COLO668 (cell line): ENCODE data around the gene PITPNC1.
"Not testable (repeated sequence)": the region's sequence is repeated elsewhere in the genome, so short reads cannot be mapped to it uniquely, and the experiment has no call there.

Experiments
- DNase-seq: peaks from one replicate; lab custom pipeline; 2025; ENCODE audit not compliant: unreplicated experiment; lab: John Stamatoyannopoulos, UW

PITPNC1 gene

GRCh38 chr17:67503739-67504138 is 126.7 kb downstream of the PITPNC1 start:
- no peak for DNase-seq

DNA sequence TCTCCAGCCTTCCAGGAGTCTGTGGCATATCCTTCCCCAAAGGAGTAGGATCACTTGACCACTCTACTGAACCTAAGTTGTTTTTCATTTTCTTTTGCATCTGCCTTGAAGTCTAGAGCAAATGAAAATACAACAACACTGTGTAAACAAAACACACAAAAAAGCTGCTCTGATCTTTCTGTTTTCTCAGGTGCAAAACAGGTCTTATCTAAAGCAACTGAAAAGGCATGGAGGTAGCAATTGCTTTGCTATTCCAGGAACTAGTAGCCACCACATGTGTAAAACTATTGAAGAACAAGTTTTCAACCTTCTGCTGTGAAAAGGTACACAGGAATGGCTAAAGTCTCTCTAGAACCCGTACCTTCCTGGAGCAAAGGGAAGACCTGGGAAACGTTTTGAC is 127.1 kb downstream of the PITPNC1 start:
- DNase-seq, result no peak

GRCh38 chr17:67506966-67507365 is 129.9 kb downstream of the PITPNC1 start:
- DNase-seq, result no peak

- DNase-seq, result no peak
These were observed 132.6 kb downstream of the PITPNC1 start for GRCh38 chr17:67509390-67510287.

- DNase-seq, result no peak
These were observed 133.9 kb downstream of the PITPNC1 start for GRCh38 chr17:67511012-67511411.

DNA sequence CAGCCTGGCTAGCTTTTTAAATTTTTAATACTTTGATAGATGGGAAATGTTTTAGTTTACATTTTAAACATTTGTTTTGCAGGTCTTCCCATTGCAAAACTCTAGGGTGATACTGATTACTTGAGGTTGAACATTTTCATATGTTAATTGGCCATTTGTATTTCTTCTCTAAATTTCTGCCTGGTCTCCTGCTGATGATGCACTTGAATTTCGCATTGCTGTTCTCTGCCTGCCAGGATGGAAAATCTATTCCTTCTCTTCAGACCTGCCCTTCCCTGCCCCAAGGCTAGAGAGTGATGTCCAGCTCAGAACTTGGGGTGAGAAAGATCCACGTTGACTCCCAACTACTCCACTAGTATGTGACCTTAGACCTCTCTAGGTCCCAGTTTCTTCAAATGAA is 134.7 kb downstream of the PITPNC1 start:
- no peak for DNase-seq

DNA sequence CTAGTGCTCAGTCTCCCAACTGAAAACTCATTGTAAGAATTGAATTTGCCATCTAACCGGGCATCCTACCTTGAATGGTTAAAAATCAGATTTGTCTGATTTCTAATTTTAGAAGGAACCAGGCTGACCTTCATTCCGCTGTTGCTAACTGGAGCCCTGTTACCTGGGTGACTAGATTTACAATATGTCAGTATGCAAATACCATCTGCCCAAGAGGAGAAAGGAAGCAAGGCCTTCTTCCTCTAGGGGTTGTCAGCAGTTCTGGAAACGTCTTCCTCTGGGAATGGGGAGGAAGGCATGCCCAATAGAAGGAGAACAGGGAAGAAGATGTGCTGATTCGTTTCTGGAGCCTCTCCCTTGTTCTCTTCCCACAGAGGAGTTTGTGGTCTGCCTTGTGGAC is 137.9 kb downstream of the PITPNC1 start:
- DNase-seq, result no peak

- DNase-seq, result no peak
These were observed 138.5 kb downstream of the PITPNC1 start for GRCh38 chr17:67515490-67516083.

DNA sequence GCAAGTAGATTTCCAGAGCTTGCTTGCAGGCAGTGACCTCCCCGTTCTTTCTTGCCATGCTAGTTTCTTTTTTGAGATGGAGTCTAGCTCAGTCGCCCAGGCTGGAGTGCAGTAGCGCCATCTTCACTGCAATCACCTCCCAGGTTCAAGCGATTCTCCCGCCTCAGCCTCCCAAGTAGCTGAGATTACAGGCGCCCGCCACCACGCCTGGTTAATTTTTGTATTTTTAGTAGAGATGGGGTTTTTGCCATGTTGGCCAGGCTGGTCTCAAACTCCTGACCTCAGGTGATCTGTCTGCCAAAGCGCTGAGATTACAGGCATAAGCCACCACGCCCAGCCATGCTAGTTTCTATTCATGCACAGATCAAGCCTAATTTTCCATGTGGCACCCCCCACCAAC is 139.5 kb downstream of the PITPNC1 start:
- not testable (repeated sequence) for DNase-seq

DNA sequence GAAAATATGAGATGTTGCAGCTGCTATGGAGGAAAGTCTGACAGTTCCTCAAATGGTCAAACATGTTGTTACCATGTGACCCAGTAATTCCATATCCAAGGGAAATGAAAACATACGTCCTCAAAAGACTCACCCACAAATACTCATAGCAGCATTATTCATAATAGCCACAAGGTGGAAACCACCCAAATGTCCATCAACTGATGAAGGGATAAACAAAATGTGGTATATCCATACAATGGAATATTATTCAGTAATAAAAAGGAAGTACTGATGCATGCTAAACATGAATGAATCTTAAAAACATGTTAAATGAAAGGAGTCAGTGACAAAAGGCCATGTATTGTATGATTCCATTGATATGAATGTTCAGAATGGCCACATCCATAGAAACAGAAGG is 140.2 kb downstream of the PITPNC1 start:
- DNase-seq, result no peak

DNA sequence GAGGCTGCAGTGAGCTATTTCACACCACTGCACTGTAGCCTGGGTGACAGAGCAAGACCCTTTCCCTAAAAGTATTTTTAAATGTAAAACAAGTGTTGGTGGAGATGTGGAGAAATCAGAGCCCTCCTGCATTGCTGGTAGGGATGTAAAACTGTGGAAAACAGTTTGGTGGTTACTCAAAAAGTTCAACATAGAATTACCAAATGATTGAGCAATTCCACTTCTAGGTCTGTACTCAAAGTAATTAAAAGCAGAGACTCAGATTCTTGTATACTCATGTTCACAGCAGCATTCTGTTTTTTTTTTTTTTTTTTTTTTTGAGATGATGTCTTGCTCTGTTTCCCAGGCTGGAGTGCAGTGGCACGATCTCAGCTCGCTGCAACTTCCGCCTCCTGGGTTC is 141.8 kb downstream of the PITPNC1 start:
- no peak for DNase-seq

- no peak for DNase-seq
These were observed 142.7 kb downstream of the PITPNC1 start for GRCh38 chr17:67519801-67520251.

DNA sequence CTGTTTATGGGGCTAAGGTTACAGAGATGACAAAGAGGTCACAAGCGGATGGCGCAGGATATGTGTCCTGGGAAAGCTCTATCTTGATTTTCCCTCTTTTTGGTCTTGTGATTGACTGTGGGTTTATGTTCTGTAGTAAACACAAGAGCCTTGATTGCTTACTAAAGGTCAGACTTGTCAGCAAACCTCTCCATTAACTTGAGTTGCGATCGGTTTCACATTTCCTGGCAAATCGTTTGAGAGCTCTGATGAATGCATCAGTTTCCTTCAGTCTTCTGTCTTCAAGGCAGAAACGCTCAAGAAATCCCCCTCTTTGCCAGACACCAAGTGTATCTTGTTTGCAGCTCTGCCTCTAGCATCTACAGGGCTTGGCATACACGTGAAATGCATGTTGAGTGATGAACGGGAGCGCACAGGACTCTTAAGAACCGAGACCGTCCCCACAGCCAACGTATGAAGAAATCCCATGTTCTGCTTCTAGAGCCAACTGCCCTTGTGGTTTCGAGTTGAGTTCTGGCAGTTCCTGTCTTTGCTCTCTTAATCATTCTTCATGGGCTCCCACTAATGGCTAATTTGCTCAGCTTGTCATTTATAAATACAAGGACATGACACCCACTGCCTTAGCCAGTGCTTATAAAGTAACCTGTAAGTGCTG is 143.3 kb downstream of the PITPNC1 start:
- no peak for DNase-seq

DNA sequence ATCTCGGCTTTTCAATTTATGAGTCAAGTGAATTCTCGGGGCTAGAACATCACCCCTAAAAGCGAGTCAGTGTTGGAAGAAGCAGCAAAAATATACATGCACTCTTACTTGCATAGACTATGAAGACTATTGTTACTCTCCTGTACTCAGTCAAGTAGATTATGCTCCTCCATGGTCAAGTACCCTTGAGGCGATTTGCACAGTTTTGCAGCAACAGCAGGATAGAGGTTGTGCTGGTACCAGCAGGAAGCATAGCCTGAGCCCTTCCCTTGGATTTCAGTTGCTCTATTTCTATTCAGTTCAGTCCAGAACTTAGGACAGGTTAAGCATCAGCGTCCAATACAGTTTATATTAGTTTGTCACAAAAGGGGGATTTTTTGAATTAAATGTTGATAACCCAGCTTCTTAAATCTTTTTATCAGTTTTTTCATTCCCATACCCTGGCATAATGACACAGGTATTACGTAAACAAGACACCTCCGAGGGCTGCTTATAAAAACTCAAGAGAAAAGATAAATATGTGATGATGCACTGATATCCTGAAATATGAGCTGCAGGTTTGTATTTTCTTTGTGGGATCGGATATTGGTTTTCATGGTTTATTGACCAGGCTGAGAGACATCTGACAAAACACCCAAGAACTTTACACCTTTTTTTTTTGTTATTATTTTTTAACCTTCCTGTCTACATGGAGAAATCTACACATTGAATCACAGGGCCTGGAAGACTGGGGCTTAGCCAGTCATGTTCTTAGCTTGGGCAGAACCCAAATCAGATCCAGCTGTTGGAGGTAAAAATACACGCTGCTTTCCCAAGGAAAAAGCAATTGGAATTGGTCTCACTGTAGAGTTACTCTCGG is 144.1 kb downstream of the PITPNC1 start:
- DNase-seq, result peak; percentile 5

- DNase-seq, result no peak
These were observed 144.6 kb downstream of the PITPNC1 start for GRCh38 chr17:67521775-67522069.

DNA sequence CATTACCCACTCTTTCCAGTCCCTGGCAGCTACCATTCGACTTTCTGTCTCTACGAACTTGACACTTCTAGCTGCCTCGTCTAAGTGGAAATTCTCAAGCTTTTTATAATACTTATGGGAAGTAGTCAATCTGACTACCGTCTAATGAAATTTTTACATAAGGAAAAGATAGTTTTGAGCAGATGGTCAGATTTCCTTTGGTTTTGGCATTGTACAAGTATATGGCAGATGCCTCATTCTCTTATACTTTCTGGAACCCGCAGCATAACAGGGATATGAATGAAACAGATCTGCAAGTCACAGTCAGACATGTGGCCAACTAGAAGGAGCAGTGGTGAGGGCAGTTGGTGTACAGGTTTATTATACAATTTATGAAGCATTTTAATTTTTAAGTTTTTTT is 146.0 kb downstream of the PITPNC1 start:
- DNase-seq, result no peak

DNA sequence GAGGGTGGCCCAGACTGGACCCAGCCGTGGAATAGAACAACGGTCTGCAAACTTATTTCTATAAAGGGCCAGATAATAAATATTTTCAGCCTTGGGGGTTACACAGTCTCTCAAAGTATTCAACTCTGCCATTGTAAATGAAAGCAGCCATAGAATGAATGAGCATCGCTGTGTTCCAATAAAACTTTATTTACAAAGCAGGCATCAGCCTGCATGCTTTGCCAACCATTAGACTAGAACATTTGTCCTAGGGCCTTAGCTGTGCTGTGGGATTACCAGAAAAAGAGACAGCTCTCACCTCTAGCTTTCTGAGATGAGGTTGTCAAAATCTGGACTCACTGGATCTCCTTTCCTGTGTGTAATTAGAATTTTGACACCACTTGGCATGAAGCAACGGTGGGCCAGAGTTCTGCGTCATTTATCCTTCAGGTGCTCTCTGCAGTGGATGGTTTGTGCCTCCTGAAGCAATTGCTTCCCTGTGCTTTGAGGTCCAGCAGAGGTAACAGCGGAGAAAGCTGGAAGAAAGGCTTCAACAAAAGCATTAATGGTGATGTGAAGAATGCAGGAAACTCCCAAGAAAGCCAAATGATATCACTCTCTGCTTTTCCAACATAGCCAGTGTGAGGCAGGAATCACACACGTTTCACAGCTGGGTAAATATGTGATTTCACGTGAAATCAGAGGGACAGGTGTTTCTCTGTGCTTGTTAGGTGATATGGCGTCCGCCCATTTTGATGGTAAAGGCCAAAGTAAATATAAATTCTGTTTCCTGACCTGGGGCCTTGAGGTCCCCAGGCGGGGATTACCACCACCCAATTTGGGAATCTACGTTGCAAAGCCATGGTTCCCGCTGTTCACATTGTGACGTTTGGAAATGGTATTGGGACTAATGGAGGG is 148.4 kb downstream of the PITPNC1 start:
- peak; percentile 42 for DNase-seq

GRCh38 chr17:67526700-67527099 is 149.6 kb downstream of the PITPNC1 start:
- no peak for DNase-seq

DNA sequence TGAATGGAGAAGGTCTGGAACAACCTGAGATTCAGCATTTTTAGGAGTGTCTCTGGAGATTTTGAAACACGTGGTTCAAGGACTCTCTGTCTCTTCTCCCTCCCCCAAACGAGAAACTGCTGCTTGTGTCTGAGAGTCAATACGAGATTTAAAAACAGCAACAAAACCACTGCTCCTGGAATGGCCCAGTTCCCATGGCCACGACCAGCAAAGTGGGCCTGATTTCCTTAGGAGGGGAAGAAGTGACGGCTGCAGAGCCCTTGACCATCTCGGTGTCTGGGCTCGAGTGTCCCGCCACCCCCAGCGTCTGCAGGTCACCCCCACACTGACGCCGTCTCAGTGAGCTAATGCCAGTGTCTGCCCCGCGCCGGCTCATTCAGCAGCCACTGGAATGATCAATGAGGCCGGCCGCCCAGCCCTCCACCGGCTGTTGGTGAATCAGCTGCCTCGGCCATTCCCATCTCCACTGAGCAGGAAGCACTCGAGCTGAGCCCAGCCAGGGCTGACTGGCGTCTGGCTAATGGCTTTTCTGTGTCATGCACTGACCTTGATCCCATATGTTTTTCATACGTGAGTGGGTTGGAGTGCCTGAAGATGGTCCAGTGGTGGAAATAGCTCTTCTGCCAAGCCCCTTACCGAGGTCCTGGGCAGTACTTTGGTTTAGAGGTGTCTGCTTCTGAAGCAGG is 151.8 kb downstream of the PITPNC1 start:
- peak; percentile 82 for DNase-seq

- no peak for DNase-seq
These were observed 154.2 kb downstream of the PITPNC1 start for GRCh38 chr17:67531291-67531690.
